Hepatocyte (in vitro differentiated cells): ENCODE results near the gene PHLDB2. TPM values are rescaled to one million over a fixed set of nuclear protein-coding genes. Genes with fewer than 3 reads are reported as not detected.

Experiments used
- DNase-seq: peaks from one replicate; pipeline ENCODE4 v3.0.0-alpha.2; 2016; ENCODE audit warnings: low spot score
- H2AFZ ChIP-seq: fragments of 200-600 bp; sonication (generic); 2 replicates; pipeline ENCODE4 v1.6.0; 2016; ENCODE audit warnings: antibody characterized with exemption, mild to moderate bottlenecking
- H3K27ac ChIP-seq: fragments of 200-600 bp; sonication (generic); 2 replicates; pipeline ENCODE4 v1.5.1; 2016; ENCODE audit warnings: mild to moderate bottlenecking
- H3K27me3 ChIP-seq: fragments of 200-600 bp; sonication (generic); 2 replicates; pipeline ENCODE4 v1.6.1; 2016
- H3K36me3 ChIP-seq: fragments of 200-600 bp; sonication (generic); replicated peaks from 2 replicates; pipeline ENCODE4 v1.5.1; 2016; ENCODE audit warnings: low read depth; ENCODE audit not compliant: insufficient read depth
- H3K4me1 ChIP-seq: fragments of 200-600 bp; sonication (generic); 2 replicates; pipeline ENCODE4 v1.5.1; 2016; ENCODE audit warnings: mild to moderate bottlenecking, moderate library complexity; ENCODE audit not compliant: insufficient read depth
- H3K4me2 ChIP-seq: fragments of 200-600 bp; sonication (generic); 2 replicates; pipeline ENCODE4 v1.6.0; 2016
- H3K4me3 ChIP-seq: fragments of 200-600 bp; sonication (generic); 2 replicates; pipeline ENCODE4 v1.5.1; 2016; ENCODE audit warnings: mild to moderate bottlenecking
- H3K79me2 ChIP-seq: fragments of 200-600 bp; sonication (generic); 2 replicates; pipeline ENCODE4 v1.6.0; 2017; ENCODE audit warnings: mild to moderate bottlenecking
- H3K9me2 ChIP-seq: fragments of 200-600 bp; sonication (generic); replicated peaks from 2 replicates; pipeline ENCODE4 v1.6.0; 2017; ENCODE audit warnings: mild to moderate bottlenecking; ENCODE audit not compliant: insufficient read depth
- H3K9me3 ChIP-seq: fragments of 200-600 bp; sonication (generic); 2 replicates; pipeline ENCODE4 v1.5.1; 2016; ENCODE audit warnings: low read depth, mild to moderate bottlenecking
- H4K20me1 ChIP-seq: fragments of 200-600 bp; sonication (generic); 2 replicates; pipeline ENCODE4 v1.6.0; 2016; ENCODE audit warnings: mild to moderate bottlenecking; ENCODE audit not compliant: insufficient read depth, poor library complexity, severe bottlenecking
- EZH2 ChIP-seq: fragments of 200-600 bp; sonication (generic); IDR thresholded peaks from 2 replicates; pipeline ENCODE4 v1.6.1; 2016; ENCODE audit warnings: antibody characterized with exemption, mild to moderate bottlenecking, borderline replicate concordance
- EZH2phosphoT487 ChIP-seq: fragments of 200-600 bp; sonication (generic); IDR thresholded peaks from one replicate; pipeline ENCODE4 v1.6.1; 2018; ENCODE audit warnings: antibody characterized with exemption, mild to moderate bottlenecking, low read depth, moderate library complexity; ENCODE audit not compliant: unreplicated experiment, severe bottlenecking
- WGBS: methylation state at CpG from one replicate; pipeline ENCODE4 v1.1.6; 2016; ENCODE audit warnings: low lambda C conversion rate; ENCODE audit errors: missing lambda C conversion rate; 5-methylcytosine and 5-hydroxymethylcytosine counted together
- polyA plus RNA-seq: library from polyadenylated mRNA; unstranded; fragments of >200 nt; fragmentation: Nextera tagmentation; extraction: Ambion mirVana; gene quantifications from 2 replicates; pipeline ENCODE4 v1.2.1, GENCODE V29; 2016
- total RNA-seq: library from RNA; depleted of rRNA; stranded (reverse); fragments of >200 nt; gene quantifications from 2 replicates; pipeline ENCODE4 v1.2.3, GENCODE V29; 2014
- TF ChIP-seq, protein P1 (sequence below): fragments of 200-600 bp; sonication (generic); IDR thresholded peaks from 2 replicates; pipeline ENCODE4 v1.5.1; 2016; ENCODE audit warnings: antibody characterized with exemption, mild to moderate bottlenecking; ENCODE audit not compliant: poor library complexity

PHLDB2 gene
- total and polyA plus RNA-seq, 2 experiments from 2014 or later: 49.0 to 52.7 TPM

DNA sequence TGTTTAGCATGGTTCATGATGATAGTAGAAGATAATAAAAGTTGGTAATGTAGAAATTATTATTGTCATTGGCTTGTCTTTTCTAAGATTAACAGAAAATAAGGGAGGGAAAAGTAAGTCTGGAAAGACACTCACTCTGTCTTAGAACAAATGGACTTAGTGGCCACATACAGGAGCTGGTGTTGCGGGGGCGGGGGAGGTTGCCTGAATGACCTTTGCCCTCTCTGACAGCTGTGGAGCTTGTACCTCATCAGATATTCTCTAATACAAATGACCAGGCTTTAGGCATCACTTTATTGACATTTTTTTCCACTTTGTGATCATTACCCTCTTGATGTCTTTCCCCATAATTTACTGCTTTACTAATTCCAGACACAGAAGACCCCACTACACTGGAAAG, 145.6 kb downstream of the PHLDB2 start:
- Histone ChIP-seq H3K9me2 (no peaks in the 10 kb centered on the region), H3K27me3 (peaks cover 15% of the 10 kb centered on the region), H4K20me1 (no peaks in the 10 kb centered on the region), H3K36me3 (no peaks in the 10 kb centered on the region), H3K4me3 (no peak overlapping the region), H2AFZ (no peak overlapping the region), H3K4me2 (no peak overlapping the region), H3K9me3 (no peaks in the 10 kb centered on the region), H3K27ac (peak overlapping the region; percentile 13), H3K4me1 (peaks cover 9% of the 10 kb centered on the region), H3K79me2 (no peaks in the 10 kb centered on the region)
- 87% methylated on average over 2 of the region's 2 CpGs for WGBS
- peak; percentile 44 for DNase-seq
- TF ChIP-seq, protein P1, sequence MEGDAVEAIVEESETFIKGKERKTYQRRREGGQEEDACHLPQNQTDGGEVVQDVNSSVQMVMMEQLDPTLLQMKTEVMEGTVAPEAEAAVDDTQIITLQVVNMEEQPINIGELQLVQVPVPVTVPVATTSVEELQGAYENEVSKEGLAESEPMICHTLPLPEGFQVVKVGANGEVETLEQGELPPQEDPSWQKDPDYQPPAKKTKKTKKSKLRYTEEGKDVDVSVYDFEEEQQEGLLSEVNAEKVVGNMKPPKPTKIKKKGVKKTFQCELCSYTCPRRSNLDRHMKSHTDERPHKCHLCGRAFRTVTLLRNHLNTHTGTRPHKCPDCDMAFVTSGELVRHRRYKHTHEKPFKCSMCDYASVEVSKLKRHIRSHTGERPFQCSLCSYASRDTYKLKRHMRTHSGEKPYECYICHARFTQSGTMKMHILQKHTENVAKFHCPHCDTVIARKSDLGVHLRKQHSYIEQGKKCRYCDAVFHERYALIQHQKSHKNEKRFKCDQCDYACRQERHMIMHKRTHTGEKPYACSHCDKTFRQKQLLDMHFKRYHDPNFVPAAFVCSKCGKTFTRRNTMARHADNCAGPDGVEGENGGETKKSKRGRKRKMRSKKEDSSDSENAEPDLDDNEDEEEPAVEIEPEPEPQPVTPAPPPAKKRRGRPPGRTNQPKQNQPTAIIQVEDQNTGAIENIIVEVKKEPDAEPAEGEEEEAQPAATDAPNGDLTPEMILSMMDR: no peak
- no peak for TF ChIP-seq EZH2
- no peak for TF ChIP-seq EZH2phosphoT487

DNA sequence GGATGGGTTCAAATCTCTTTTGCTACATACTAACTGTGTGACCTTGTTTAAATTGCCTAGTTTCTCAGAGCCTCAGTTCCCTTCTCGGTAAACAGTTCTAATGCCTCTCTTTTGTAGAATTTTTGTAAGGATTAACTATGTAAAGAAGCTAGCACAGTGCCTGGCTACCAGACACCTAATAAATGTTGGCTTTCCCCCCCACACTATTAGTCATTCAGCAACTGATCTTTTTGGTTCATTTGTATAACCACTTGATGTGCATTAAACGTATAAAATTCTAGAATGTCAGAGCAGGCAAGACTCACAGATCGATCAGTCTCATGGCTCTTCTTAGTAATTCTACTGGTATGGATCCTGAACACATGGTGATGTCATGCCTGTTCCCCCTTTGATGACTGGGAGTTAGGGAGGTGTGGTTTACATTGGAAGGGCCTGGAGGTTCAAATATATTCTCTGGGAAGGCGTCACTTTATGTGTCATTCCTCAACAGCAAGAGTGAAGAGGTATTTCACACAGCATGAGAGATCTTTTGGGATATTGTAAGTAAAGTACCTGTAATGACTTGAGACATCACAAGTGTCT, 146.1 kb downstream of the PHLDB2 start:
- peaks cover 9% of the 10 kb centered on the region for H3K4me1 ChIP-seq
- no peaks in the 10 kb centered on the region for H3K9me3 ChIP-seq
- H2AFZ ChIP-seq: no peak overlapping the region
- H3K4me3 ChIP-seq: no peak overlapping the region
- no peaks in the 10 kb centered on the region for H4K20me1 ChIP-seq
- H3K27ac ChIP-seq: peak overlapping the region; percentile 13
- no peaks in the 10 kb centered on the region for H3K79me2 ChIP-seq
- no peaks in the 10 kb centered on the region for H3K36me3 ChIP-seq
- peaks cover 11% of the 10 kb centered on the region for H3K27me3 ChIP-seq
- H3K4me2 ChIP-seq: no peak overlapping the region
- no peak for TF ChIP-seq EZH2phosphoT487
- no peak for DNase-seq
- 55% methylated on average over 4 of the region's 4 CpGs for WGBS
- H3K9me2 ChIP-seq: no peaks in the 10 kb centered on the region

- Histone ChIP-seq H3K4me1 (peaks cover 4% of the 10 kb centered on the region), H3K27ac (no peak overlapping the region), H3K9me2 (no peaks in the 10 kb centered on the region), H3K4me3 (no peak overlapping the region), H3K36me3 (no peaks in the 10 kb centered on the region), H2AFZ (no peak overlapping the region), H3K27me3 (no peaks in the 10 kb centered on the region), H3K4me2 (no peak overlapping the region), H3K79me2 (no peaks in the 10 kb centered on the region), H3K9me3 (no peaks in the 10 kb centered on the region), H4K20me1 (no peaks in the 10 kb centered on the region)
- TF ChIP-seq EZH2phosphoT487 (no peak), EZH2 (no peak)
- TF ChIP-seq, protein P1: no peak
- 73% methylated on average over 1 of the region's 1 CpG for WGBS
- no peak for DNase-seq
Measured at GRCh38 chr3:112007633-112008032, 148.6 kb downstream of the PHLDB2 start.

DNA sequence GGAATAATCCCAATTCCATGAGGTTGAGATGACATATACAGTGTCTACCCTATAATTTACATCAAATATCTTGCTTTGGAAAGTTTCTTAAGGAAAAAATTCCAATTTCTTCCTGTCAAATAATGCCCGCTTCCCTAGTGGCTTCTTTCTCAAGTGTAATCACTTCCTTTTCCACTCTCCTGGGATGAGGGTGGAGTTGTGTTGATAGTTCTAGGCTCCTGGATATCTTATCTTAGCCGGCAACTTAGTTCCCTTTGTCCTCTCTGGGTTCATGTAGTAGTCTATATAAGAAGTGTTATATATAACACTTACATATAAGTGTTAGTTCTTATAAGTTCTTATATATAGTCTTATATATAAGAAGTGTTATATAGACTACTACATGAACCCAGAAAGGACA, 150.6 kb downstream of the PHLDB2 start:
- DNase-seq: no peak
- no peaks in the 10 kb centered on the region for H3K27me3 ChIP-seq
- no peaks in the 10 kb centered on the region for H3K9me2 ChIP-seq
- H3K36me3 ChIP-seq: no peaks in the 10 kb centered on the region
- H3K4me2 ChIP-seq: no peak overlapping the region
- H3K4me1 ChIP-seq: peaks cover 4% of the 10 kb centered on the region
- H3K27ac ChIP-seq: no peak overlapping the region
- H3K9me3 ChIP-seq: no peaks in the 10 kb centered on the region
- H4K20me1 ChIP-seq: no peaks in the 10 kb centered on the region
- 79% methylated on average over 2 of the region's 2 CpGs for WGBS
- no peaks in the 10 kb centered on the region for H3K79me2 ChIP-seq
- no peak for TF ChIP-seq EZH2
- no peak for TF ChIP-seq EZH2phosphoT487
- TF ChIP-seq, protein P1: no peak
- H2AFZ ChIP-seq: no peak overlapping the region
- no peak overlapping the region for H3K4me3 ChIP-seq
